Stimulated activated memory B cell treated with anti-CD40 and anti-IgM and Interleukin-4, amounts not matched to agents 10 μg/mL and 1 μg/mL and 100 μg/mL, for 72 hours (primary cell): ENCODE measurements around the gene PLPPR5.
A peak's percentile ranks its signal among the peaks of the same experiment; 100 is the strongest.
"Not testable (repeated sequence)": the region's sequence is repeated elsewhere in the genome, so short reads cannot be mapped to it uniquely, and the experiment has no call there.

ENCODE experiments used
- ATAC-seq: fragments of 150-1000 bp; cut with Tn5 transposase; 2 replicates; pipeline ENCODE4 v1.10.0; 2021
- H3K27ac Mint-ChIP-seq: one replicate; pipeline ENCODE4 v1.8.0; 2022; ENCODE audit warnings: mild to moderate bottlenecking, mixed read lengths
- H3K27me3 Mint-ChIP-seq: one replicate; pipeline ENCODE4 v1.8.0; 2022; ENCODE audit warnings: mixed read lengths
- H3K36me3 Mint-ChIP-seq: one replicate; pipeline ENCODE4 v1.8.0; 2022; ENCODE audit warnings: mixed read lengths
- H3K4me1 Mint-ChIP-seq: one replicate; pipeline ENCODE4 v1.8.0; 2022; ENCODE audit warnings: mixed read lengths
- H3K4me3 Mint-ChIP-seq: one replicate; pipeline ENCODE4 v1.8.0; 2022; ENCODE audit warnings: mild to moderate bottlenecking, moderate library complexity, mixed read lengths
- H3K9me3 Mint-ChIP-seq: one replicate; pipeline ENCODE4 v1.8.0; 2022; ENCODE audit warnings: mixed read lengths

Gene PLPPR5

DNA sequence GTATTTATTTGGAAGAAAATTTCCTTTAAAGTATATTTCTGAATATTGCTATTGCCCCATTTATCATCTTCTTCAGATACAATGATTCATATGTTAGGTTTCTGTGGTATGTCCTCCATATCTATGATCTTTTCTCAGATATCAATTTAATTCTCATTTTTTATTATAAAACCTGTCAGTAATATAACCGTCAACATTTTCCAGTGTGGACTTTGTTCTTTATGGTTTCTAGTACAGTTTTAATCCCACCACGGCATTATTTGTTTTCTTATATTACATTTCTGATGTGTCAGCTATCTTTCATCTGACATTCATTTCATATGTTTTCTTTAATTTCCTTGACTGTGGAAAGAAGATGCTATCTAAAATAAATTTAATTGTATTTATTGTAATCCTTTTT, 97.9 kb downstream of the PLPPR5 start:
- Mint-ChIP-seq H3K27ac (no peak overlapping the region), H3K9me3 (no peaks in the 10 kb centered on the region), H3K4me3 (no peak overlapping the region), H3K27me3 (no peaks in the 10 kb centered on the region), H3K4me1 (no peaks in the 10 kb centered on the region), H3K36me3 (no peaks in the 10 kb centered on the region)
- ATAC-seq = no peak

DNA sequence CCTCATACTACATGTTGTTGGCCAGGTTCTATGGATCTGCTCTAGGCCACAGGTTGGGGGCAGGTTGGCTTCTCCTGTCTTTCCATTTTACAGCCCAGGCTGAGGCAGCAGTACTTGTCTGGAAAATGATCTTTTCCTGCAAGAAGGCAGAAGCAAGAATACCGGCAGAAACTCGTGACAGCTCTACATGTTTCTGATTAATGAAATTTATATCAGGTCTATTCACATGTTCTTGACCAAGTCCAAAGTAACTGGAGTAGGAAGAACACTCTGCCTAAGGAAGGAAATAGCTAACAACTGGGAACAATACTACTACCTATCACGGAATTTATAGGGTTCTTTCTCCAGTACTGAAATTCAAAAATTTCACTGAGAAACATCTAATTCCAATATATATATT, 98.3 kb downstream of the PLPPR5 start:
- ATAC-seq = no peak
- no peaks in the 10 kb centered on the region for H3K36me3 Mint-ChIP-seq
- H3K9me3 Mint-ChIP-seq = no peaks in the 10 kb centered on the region
- no peaks in the 10 kb centered on the region for H3K4me1 Mint-ChIP-seq
- no peak overlapping the region for H3K27ac Mint-ChIP-seq
- no peaks in the 10 kb centered on the region for H3K27me3 Mint-ChIP-seq
- H3K4me3 Mint-ChIP-seq = no peak overlapping the region

DNA sequence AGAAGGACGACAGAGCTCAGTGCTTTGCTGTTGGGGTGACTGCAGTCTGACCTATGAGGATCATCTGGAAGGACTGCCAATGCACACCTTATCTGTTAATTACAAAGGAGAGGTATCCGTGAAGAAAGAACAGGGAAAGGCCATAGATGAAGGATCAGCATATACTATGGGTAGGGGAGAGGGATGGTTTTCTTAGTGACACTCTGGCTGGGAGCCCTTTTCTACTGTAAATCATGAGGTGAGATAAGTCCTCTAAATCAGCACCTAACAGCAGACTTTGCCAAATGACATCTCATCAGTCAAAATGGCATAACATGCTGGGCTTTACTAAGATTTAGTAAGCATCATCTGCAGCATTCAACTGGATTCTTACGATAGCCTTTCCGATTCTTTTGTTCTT, 100.0 kb downstream of the PLPPR5 start:
- Mint-ChIP-seq H3K27ac (no peak overlapping the region), H3K9me3 (no peaks in the 10 kb centered on the region), H3K4me3 (no peak overlapping the region), H3K36me3 (no peaks in the 10 kb centered on the region), H3K27me3 (no peaks in the 10 kb centered on the region), H3K4me1 (no peaks in the 10 kb centered on the region)
- ATAC-seq = no peak

DNA sequence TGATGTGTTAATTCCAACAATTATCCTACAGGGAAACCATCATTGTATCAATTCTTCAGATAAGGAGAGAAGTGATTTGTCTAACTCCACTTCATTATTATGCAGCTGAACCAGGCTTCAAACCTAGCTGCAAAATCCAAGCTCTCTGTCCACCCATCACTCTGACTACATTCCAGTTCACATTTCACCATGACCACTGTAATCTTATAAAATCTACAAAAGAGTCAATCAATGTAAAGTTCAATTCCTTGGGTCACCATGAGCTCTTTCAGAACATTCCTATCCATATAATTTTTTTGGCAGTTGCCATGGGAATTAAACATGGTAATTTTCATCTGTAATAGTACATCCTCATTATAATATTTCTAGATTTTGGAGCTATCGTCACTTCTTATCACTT, 100.9 kb downstream of the PLPPR5 start:
- no peaks in the 10 kb centered on the region for H3K4me1 Mint-ChIP-seq
- H3K27me3 Mint-ChIP-seq = no peaks in the 10 kb centered on the region
- ATAC-seq = no peak
- no peaks in the 10 kb centered on the region for H3K36me3 Mint-ChIP-seq
- H3K9me3 Mint-ChIP-seq = no peaks in the 10 kb centered on the region
- no peak overlapping the region for H3K4me3 Mint-ChIP-seq
- H3K27ac Mint-ChIP-seq = no peak overlapping the region

DNA sequence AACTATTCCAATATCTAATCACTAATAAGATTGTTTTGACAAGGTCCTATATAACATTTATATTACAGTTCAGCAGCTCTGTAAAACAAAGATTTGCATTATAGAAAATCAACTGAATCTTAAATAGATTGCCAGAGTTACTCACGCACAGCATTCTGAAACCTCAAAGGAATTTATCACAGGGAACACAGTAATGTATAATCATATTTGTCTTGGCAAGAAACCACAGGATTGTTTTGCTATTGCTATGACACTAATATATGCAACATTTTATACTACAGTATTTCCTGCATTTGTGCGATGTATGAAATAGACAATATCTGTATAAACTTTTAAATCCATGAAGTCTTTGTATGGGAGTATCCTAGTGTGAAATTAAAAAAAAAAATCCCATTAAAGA, 101.4 kb downstream of the PLPPR5 start:
- H3K4me1 Mint-ChIP-seq = no peaks in the 10 kb centered on the region
- no peaks in the 10 kb centered on the region for H3K27me3 Mint-ChIP-seq
- no peak for ATAC-seq
- H3K4me3 Mint-ChIP-seq = no peak overlapping the region
- no peaks in the 10 kb centered on the region for H3K9me3 Mint-ChIP-seq
- no peaks in the 10 kb centered on the region for H3K36me3 Mint-ChIP-seq
- no peak overlapping the region for H3K27ac Mint-ChIP-seq

DNA sequence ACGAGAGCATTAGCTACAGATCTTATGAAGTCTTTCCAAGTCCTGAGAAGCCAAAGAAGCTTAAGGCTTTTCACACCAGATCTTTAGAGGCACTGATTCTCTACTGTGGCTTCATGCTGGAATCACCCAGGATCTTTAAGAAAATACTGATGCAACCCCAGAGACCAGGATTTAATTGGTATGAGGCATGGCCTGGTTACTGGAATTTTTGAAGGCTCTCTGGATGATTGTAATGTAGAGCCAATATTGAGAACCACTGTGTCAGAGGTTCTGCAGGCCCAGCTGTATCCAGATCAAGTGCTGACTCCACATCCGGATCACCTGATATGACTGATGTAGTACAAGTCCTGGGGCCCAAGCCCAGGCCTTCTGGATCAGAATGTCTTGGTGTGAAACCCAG, 105.7 kb downstream of the PLPPR5 start:
- no peak for ATAC-seq
- no peaks in the 10 kb centered on the region for H3K4me1 Mint-ChIP-seq
- no peak overlapping the region for H3K4me3 Mint-ChIP-seq
- no peak overlapping the region for H3K27ac Mint-ChIP-seq
- no peaks in the 10 kb centered on the region for H3K36me3 Mint-ChIP-seq
- H3K27me3 Mint-ChIP-seq = no peaks in the 10 kb centered on the region
- no peaks in the 10 kb centered on the region for H3K9me3 Mint-ChIP-seq

DNA sequence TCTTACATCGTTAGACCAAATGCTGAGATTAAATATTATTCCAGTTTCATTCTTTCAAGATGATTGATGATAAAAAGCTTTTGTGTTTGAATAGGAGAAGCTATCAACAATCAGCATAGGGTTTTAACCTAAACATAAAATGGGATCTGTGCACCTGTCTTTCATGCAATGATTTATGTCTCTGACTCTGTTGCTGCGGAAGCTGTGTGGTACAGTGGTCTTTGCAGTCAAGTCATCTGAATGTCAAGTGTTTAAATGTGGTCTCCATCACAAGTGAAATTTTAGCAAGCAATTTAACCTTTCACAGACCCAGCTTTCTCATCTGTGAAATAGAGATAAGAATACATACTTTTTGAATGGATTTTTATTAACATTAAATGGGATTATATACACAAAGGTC, 107.2 kb downstream of the PLPPR5 start:
- Mint-ChIP-seq H3K27ac (no peak overlapping the region), H3K9me3 (no peaks in the 10 kb centered on the region), H3K27me3 (no peaks in the 10 kb centered on the region), H3K4me3 (no peak overlapping the region), H3K4me1 (no peaks in the 10 kb centered on the region), H3K36me3 (no peaks in the 10 kb centered on the region)
- ATAC-seq = no peak

DNA sequence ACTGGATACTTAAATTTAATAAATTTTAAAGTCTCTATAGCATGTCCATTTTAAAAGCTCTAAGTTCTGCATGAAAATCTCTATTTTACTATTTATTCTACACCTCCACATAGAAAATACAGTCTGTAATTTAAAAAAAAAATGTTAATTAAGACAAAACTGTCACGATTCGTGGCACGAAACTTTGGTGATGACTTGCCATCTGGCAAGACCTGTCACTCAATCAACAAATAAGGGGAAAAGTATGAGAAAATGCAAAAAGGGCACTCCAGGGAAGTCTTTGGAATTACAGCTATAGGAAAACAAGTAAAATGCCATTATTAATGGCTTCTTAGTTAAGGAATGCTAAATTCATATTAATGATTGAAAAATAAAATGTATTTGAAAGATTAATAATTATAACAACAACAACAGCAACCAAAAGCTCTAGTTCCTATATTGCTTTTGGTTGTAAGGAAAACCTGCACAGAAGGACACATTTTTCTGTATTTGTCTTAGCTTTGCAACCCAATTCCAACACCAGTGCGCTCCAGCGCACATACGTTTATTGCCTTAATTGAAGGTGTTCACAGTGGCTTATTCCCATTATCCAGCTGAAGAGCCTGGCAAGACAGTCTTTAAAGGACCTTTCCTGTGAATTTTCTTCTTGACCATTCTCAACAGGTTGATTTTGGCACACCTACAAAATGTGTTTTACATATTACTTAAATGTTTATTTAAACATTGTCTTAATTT, 107.8 kb downstream of the PLPPR5 start:
- no peaks in the 10 kb centered on the region for H3K36me3 Mint-ChIP-seq
- no peak for ATAC-seq
- H3K4me1 Mint-ChIP-seq = no peaks in the 10 kb centered on the region
- no peak overlapping the region for H3K4me3 Mint-ChIP-seq
- no peak overlapping the region for H3K27ac Mint-ChIP-seq
- no peaks in the 10 kb centered on the region for H3K9me3 Mint-ChIP-seq
- no peaks in the 10 kb centered on the region for H3K27me3 Mint-ChIP-seq

DNA sequence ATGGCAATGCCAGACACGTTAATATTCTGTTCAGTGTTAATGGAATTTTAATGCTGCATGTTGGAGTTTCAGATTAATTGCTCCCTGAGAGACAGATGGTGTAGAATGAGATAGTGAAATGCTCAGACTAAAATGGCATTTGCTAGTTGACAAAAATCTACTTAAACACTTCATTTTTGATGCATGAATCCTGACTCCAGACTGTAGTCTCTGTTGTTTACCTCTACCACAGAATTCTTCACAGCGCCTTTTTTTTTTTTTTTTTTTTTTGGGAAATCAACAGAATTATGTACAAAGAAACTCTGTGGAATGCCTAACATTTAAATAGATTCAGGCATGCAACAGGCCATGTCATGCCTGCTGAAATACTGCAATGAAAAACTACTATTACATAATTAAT, 111.3 kb downstream of the PLPPR5 start:
- no peak for ATAC-seq
- H3K4me3 Mint-ChIP-seq = no peak overlapping the region
- no peak overlapping the region for H3K27ac Mint-ChIP-seq
- H3K27me3 Mint-ChIP-seq = no peaks in the 10 kb centered on the region
- H3K9me3 Mint-ChIP-seq = no peaks in the 10 kb centered on the region
- H3K4me1 Mint-ChIP-seq = no peaks in the 10 kb centered on the region
- H3K36me3 Mint-ChIP-seq = no peaks in the 10 kb centered on the region

DNA sequence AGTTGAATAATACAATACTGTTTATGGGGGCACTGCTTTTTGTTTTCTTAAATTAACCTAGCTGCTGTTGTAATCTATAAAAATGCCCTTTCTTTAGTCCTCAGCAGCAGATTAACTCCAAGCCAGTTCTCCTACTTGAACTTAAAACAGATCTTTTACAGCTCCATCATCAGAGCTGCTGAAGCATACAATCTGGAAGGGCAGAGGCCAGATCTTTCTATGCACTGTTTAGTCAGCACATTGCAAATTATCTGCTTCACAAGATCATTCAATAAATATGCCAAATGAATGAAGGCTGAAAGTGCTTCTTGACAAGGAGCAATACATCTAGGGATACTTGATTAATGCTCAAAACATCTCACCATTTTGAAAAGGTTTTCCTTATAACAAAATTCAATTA, 115.8 kb downstream of the PLPPR5 start:
- Mint-ChIP-seq H3K27ac (no peak overlapping the region), H3K36me3 (no peaks in the 10 kb centered on the region), H3K27me3 (no peaks in the 10 kb centered on the region), H3K4me1 (no peaks in the 10 kb centered on the region), H3K4me3 (no peak overlapping the region), H3K9me3 (no peaks in the 10 kb centered on the region)
- no peak for ATAC-seq

DNA sequence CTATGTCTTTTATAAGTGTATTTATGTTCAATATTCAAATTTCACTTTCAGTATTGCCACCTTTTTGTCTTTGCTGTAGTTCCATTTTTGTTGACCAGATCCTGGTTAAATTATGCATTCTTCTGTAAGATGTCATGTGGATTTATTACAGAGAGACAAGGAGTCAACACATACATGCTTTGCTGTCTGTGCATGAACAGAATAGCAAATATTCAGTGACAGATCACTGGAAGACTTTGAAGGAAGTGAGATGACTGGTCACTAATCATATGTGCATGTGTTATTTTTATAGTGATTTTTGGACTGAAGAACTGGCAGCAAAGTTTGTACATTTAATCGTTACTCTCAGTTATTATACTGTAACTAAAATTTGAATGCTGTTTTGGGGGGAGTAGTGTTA, 117.2 kb downstream of the PLPPR5 start:
- ATAC-seq = no peak
- Mint-ChIP-seq H3K4me1 (no peaks in the 10 kb centered on the region), H3K27ac (no peak overlapping the region), H3K27me3 (no peaks in the 10 kb centered on the region), H3K4me3 (no peak overlapping the region), H3K9me3 (no peaks in the 10 kb centered on the region), H3K36me3 (no peaks in the 10 kb centered on the region)

DNA sequence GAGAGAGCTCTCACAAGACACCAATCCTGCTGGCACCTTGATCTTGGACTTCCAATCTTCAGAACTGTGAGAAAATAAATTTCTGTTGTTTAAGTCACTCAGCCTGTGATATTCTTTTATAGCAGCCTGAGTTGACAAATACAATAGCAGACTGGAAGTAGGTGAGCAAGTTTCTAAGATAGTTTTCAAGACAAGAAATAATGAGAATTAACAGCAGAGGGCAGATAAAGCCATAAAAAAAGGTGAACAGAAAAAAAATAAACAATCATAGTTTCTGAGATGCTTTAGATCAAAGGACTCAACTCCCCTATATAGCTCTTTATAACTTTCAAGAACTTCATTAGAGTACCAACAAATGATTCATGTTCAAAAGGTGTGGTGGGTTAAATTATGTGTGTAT, 119.8 kb downstream of the PLPPR5 start:
- Mint-ChIP-seq H3K4me1 (no peaks in the 10 kb centered on the region), H3K4me3 (no peak overlapping the region), H3K27ac (no peak overlapping the region), H3K9me3 (no peaks in the 10 kb centered on the region), H3K36me3 (no peaks in the 10 kb centered on the region), H3K27me3 (no peaks in the 10 kb centered on the region)
- no peak for ATAC-seq

DNA sequence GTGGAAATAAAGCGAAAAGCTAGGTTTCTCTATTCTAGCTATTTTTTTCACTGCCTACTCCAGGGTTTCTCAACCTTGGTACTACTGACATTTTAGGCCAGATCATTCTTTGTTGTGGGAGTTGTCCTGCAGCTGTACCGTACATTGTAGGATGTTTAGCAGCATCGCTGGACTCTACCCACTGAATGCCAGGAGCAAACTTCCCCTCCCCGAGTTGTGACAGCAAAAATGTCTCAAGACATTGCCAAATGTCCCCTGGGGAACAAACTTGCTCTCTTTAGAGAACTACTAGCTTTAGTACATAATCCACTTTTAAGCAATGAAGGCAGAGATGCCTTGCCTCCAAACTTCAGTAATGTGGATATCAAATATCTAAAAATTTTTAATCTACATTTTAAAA, 122.8 kb downstream of the PLPPR5 start:
- Mint-ChIP-seq H3K4me3 (no peak overlapping the region), H3K9me3 (no peaks in the 10 kb centered on the region), H3K27me3 (no peaks in the 10 kb centered on the region), H3K36me3 (no peaks in the 10 kb centered on the region), H3K27ac (no peak overlapping the region), H3K4me1 (no peaks in the 10 kb centered on the region)
- ATAC-seq = no peak

DNA sequence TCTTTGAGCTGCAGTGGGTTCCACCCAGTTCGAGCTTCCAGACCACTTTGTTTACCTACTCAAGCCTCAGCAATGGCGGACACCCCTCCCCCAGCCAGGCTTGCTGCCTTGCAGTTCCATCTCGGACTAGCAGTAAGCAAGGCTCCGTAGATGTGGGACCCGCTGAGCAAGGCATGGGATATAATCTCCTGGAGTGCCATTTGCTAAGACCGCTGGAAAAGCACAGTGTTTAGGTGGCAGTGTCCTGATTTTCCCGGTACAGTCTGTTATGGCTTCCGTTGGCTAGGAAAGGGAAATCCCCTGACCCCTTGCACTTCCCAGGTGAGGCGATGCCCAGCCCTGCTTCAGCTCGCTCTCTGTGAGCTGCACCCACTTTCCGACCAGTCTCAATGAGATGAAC, 123.4 kb downstream of the PLPPR5 start:
- H3K9me3 Mint-ChIP-seq, ATAC-seq, H3K27ac Mint-ChIP-seq, H3K4me1 Mint-ChIP-seq, H3K36me3 Mint-ChIP-seq, H3K27me3 Mint-ChIP-seq, H3K4me3 Mint-ChIP-seq: not testable (repeated sequence)

DNA sequence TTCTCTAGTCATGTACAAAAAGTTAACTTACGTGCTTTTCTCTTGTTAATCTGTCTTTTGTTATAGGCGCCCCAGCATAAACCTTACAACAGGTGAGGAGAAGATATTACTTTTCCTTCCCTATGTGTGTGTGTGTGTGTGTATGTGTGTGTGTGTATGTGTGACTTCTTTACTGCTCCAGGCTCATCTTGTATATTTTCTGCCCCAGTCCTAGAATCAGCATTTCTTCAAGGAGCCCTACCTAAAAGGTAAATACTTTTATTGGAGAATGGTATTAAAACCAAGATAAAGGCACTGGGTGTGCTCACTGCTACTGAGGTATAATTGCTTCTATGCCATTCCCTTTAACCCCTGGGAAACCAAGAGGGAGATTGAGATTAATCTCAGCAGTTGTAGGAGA, 129.8 kb downstream of the PLPPR5 start:
- Mint-ChIP-seq H3K36me3 (peaks cover 10% of the 10 kb centered on the region), H3K27ac (no peak overlapping the region), H3K9me3 (peaks cover 7% of the 10 kb centered on the region), H3K4me1 (peaks cover 20% of the 10 kb centered on the region), H3K27me3 (no peaks in the 10 kb centered on the region), H3K4me3 (no peak overlapping the region)
- no peak for ATAC-seq

DNA sequence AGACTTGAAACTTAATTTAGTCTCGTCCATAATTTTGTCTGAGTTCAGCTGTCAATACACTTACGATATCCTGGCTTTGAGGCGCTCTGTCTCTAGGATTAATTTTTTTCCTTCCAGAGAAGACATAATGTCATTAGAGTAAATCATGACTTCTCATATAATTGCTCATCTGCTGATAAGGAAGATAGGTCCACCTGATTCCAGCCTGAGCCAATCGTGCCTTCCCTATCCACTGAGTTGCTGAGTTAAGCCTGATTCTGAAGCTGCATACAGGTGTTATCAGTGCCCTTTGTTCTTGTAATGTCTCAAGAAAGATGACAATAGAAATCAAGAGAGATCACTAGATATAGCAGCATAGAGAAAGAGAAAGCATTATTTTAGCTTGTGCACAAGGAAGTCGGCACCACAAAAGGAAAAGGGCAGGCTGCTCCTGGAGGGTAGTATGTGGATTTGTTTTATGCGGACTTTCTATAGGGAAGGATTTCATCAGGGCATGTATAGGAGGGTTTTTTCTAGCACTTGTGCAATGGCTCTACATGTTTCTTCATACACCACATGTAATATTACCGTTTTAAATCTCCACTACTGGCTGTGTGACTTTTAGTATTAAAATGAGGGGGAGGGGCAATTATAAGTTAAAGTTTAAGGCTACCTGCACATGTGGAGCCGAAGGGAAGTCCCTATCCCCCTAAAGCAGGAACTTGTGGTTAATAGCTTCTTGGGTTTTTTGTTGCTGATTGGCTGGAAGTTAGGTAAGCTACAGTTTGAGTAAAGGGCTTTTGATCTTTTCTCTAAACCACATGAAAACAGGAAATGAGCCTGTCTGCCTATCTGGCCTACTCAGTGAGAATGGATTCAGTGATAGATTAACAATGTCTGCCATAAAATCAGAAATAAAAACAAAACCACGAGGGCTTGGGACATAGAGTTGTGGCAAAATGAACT, 133.4 kb downstream of the PLPPR5 start:
- H3K4me3 Mint-ChIP-seq = peak overlapping the region; percentile 29
- no peaks in the 10 kb centered on the region for H3K27me3 Mint-ChIP-seq
- peaks cover 20% of the 10 kb centered on the region for H3K36me3 Mint-ChIP-seq
- H3K27ac Mint-ChIP-seq = peak overlapping the region; percentile 68
- ATAC-seq = peak; percentile 96
- H3K9me3 Mint-ChIP-seq = peaks cover 10% of the 10 kb centered on the region
- peaks cover 20% of the 10 kb centered on the region for H3K4me1 Mint-ChIP-seq
